Adrenal gland (tissue), 12 donors: ENCODE data around the gene SNRNP27. TPM values are rescaled to one million over a fixed set of nuclear protein-coding genes. Genes with fewer than 3 reads are reported as not detected.

Experiments used
- DNase-seq, 7 donors: peaks; one replicate each; pipeline ENCODE4 v3.0.0-alpha.2; 2019 to 2020
- H3K27ac ChIP-seq, 5 donors: fragments of 200-600 bp; sonication (generic) in 4 of 5; 1 replicate in 3 of 5; 2 replicates in 2 of 5; pipeline versions ENCODE4 v1.5.1 to v1.8.0; 2016 to 2020; ENCODE audit warnings: mild to moderate bottlenecking in 1 of 5
- H3K27me3 ChIP-seq: fragments of 200-600 bp; 2 replicates; pipeline ENCODE4 v1.8.0; 2021
- H3K36me3 ChIP-seq, 2 donors: fragments of 200-600 bp; replicated peaks in 1 of 2; 1 replicate in 1 of 2; 2 replicates in 1 of 2; pipeline versions ENCODE4 v1.5.1 to v1.8.0; 2018 to 2022
- H3K4me1 ChIP-seq, 2 donors: fragments of 200-600 bp; replicated peaks in 1 of 2; 1 replicate in 1 of 2; 2 replicates in 1 of 2; pipeline versions ENCODE4 v1.5.1 to v1.8.0; 2018 to 2021
- H3K4me3 ChIP-seq, 4 donors: fragments of 200-600 bp; sonication (generic) in 3 of 4; one replicate each; pipeline ENCODE4 v1.5.1; 2016 to 2018
- H3K9me3 ChIP-seq, 3 donors: fragments of 200-600 bp; sonication (generic) in 1 of 3; replicated peaks in 1 of 3; 1 replicate in 2 of 3; 2 replicates in 1 of 3; pipeline versions ENCODE4 v1.5.1 to v1.8.0; 2016 to 2021
- CTCF ChIP-seq, 6 experiments: fragments of 450-650 bp in 4 of 6; fragments of 200-600 bp in 2 of 6; sonication (generic) in 1 of 6; IDR thresholded peaks; 1 replicate in 5 of 6; 2 replicates in 1 of 6; pipeline versions ENCODE4 v1.5.1 to v1.8.0; 2016 to 2021; ENCODE audit warnings: antibody characterized with exemption in 6 of 6, mild to moderate bottlenecking in 2 of 6, moderate library complexity in 1 of 6
- POLR2A ChIP-seq, 2 donors: fragments of 450-650 bp; IDR thresholded peaks; one replicate each; pipeline ENCODE4 v1.6.1; 2017; ENCODE audit warnings: antibody characterized with exemption in 2 of 2, mild to moderate bottlenecking in 2 of 2, moderate library complexity in 1 of 2
- WGBS, 4 donors: extraction: QIAGEN DNeasy Blood & Tissue Kit in 2 of 4; methylation state at CpG; one replicate each; pipeline versions ENCODE4 v1.1.5 to v1.1.7; 2013 to 2017; 5-methylcytosine and 5-hydroxymethylcytosine counted together
- intact Hi-C, 2 donors: fragments of 100-400 bp; cut with DNase I; formaldehyde crosslinking; loops; one replicate each; pipeline versions ENCODE4 v1.14.1 to v1.15.0; 2022 to 2023
- polyA plus RNA-seq, 3 donors: library from polyadenylated mRNA; stranded (reverse); fragments of 200-250 nt in 2 of 3; fragments of 350-450 nt in 1 of 3; fragmentation: Illumina TruSeq in 1 of 3; extraction: RNeasy Lipid Tissue Mini Kit (QIAGEN cat#74804) in 1 of 3; gene quantifications; one replicate each; pipeline ENCODE4 v1.2.3, GENCODE V29; 2013 to 2014
- total RNA-seq, 9 donors: library from RNA; depleted of rRNA in 4 of 9; stranded (reverse); fragments of >200 nt in 4 of 9; fragments of 120-200 nt in 1 of 9; fragmentation: NEBNext Ultra II Directional in 1 of 9; extraction: Animal tissue kit (Norgen Biotek cat#: 25700) in 1 of 9; gene quantifications; one replicate each; pipeline versions ENCODE4 v1.1.0 to v1.2.4, GENCODE V29; 2013 to 2023
- donor health status: healthy with polysubstance abuse.
- donor health status: Bipolar disorder and iron deficiency.
- donor health status: DM: yes; HTN: yes; CAD: no.
- donor health status: DM: no; HTN: no; CAD: no.
- donor health status: DM: no; HTN: no; CAD: no.
- donor health status: DM: yes; HTN: yes; CAD: no.

Gene SNRNP27
- total and polyA plus RNA-seq, 12 donors = 25.1 to 76.0 (median 45.2) TPM

- Histone ChIP-seq H3K27me3 (no peaks in the 10 kb centered on the region), H3K9me3 (peaks cover 0 to 9% (median 0%) of the 10 kb centered on the region in 3 donors), H3K4me3 (no peak overlapping the region), H3K4me1 (no peaks in the 10 kb centered on the region), H3K27ac (no peak overlapping the region), H3K36me3 (peaks cover 0 to 2% of the 10 kb centered on the region in 2 donors)
- TF ChIP-seq POLR2A (IDR thresholded peaks at IDR 0.05) = no peak
- no peak for TF ChIP-seq CTCF (IDR thresholded peaks at IDR 0.05)
- 91 to 95% (median 94%) methylated on average over 9 of the region's 9 CpGs for WGBS, 4 donors
- no peak for DNase-seq
- intact Hi-C loops = no loop called here
Measured at GRCh38 chr2:69846182-69847067, 47.3 kb upstream of the SNRNP27 start.

- Histone ChIP-seq H3K9me3 (peaks cover 0 to 9% (median 0%) of the 10 kb centered on the region in 3 donors), H3K4me1 (no peaks in the 10 kb centered on the region), H3K4me3 (no peak overlapping the region), H3K27ac (no peak overlapping the region), H3K27me3 (no peaks in the 10 kb centered on the region), H3K36me3 (no peaks in the 10 kb centered on the region)
- intact Hi-C loops = no loop called here
- TF ChIP-seq POLR2A (IDR thresholded peaks at IDR 0.05) (no peak), CTCF (IDR thresholded peaks at IDR 0.05) (no peak)
- DNase-seq = no peak
- 90 to 97% (median 94%) methylated on average over 5 of the region's 5 CpGs for WGBS, 4 donors
Measured at GRCh38 chr2:69847068-69847828, 46.5 kb upstream of the SNRNP27 start.

- no peaks in the 10 kb centered on the region for H3K36me3 ChIP-seq
- DNase-seq = no peak
- no peaks in the 10 kb centered on the region for H3K4me1 ChIP-seq
- TF ChIP-seq CTCF (IDR thresholded peaks at IDR 0.05) (no peak), POLR2A (IDR thresholded peaks at IDR 0.05) (no peak)
- intact Hi-C loops = no loop called here
- no peak overlapping the region for H3K27ac ChIP-seq
- WGBS, 4 donors = 92 to 94% (median 93%) methylated on average over 7 of the region's 7 CpGs
- H3K27me3 ChIP-seq = no peaks in the 10 kb centered on the region
- H3K4me3 ChIP-seq = no peak overlapping the region
- no peaks in the 10 kb centered on the region for H3K9me3 ChIP-seq
Measured at GRCh38 chr2:69848186-69848790, 45.5 kb upstream of the SNRNP27 start.

GRCh38 chr2:69858261-69858660 lies 35.5 kb upstream of the SNRNP27 start:
- Histone ChIP-seq H3K4me1 (no peaks in the 10 kb centered on the region), H3K36me3 (peaks cover 0 to 4% of the 10 kb centered on the region in 2 donors), H3K27me3 (no peaks in the 10 kb centered on the region), H3K9me3 (no peaks in the 10 kb centered on the region), H3K4me3 (no peak overlapping the region), H3K27ac (no peak overlapping the region)
- DNase-seq = no peak
- intact Hi-C loops = no loop called here
- WGBS, 4 donors = 92 to 98% (median 97%) methylated on average over 2 of the region's 2 CpGs
- TF ChIP-seq CTCF (IDR thresholded peaks at IDR 0.05) (no peak), POLR2A (IDR thresholded peaks at IDR 0.05) (no peak)
